Stimulated activated CD4-positive, alpha-beta T cell treated with anti-CD3 and anti-CD28 coated beads, Interleukin-4, amount 100 ng/mL, for 48 hours (primary cell): ENCODE results near the gene AK2.
"Not testable (repeated sequence)": the region's sequence is repeated elsewhere in the genome, so short reads cannot be mapped to it uniquely, and the experiment has no call there.

Experiments used
- DNase-seq, 2 donors: peaks; one replicate each; pipeline ENCODE4 v3.0.0-alpha.2; 2020; ENCODE audit warnings: low read depth in 2 of 2

Gene AK2

DNA sequence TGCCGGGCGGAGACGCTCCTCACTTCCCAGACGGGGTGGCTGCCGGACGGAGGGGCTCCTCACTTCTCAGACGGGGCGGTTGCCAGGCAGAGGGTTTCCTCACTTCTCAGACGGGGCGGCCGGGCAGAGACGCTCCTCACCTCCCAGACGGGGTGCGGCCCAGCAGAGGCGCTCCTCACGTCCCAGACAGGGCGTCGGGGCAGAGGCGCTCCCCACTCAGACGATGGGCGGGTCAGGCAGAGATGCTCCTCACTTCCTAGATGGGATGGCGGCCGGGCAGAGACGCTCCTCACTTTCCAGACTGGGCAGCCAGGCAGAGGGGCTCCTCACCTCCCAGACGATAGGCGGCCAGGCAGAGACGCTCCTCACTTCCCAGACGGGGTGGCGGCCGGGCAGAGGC, 61.6 kb downstream of the AK2 start:
- not testable (repeated sequence) for DNase-seq

- not testable (repeated sequence) for DNase-seq
These were observed 63.2 kb downstream of the AK2 start for GRCh38 chr1:32973458-32973857.

DNA sequence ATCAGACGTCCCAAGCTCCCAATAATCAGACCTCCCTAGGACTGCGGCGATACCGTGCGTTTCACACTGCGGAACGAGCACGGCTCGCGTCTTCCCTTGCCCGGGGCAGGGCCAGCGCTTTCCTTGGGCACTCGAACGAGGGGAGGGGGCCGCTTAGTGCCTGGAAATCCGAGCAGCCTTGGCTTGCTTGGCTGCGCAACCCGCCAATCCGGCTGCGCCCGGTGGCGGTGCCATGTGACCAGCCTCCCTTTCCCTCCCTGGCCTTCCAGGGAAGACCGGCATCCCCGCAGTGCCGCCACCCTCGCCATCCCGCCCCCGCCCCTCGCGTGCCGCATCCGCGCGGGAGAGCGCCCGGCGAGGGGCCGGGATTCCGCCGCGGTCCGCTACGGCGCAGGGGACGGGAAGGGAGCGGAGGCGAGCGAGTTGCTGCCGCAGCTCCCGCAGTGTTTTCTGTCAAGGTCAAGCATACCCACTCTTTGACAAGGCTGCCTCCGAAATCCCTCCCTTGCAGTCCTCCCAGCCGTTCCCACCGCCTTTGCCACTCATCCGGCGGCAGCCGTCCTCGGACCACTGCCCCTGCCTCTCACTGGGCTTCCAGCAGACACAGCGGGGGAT, 63.8 kb downstream of the AK2 start:
- no peak for DNase-seq

GRCh38 chr1:32971576-32971975, 65.1 kb downstream of the AK2 start:
- no peak for DNase-seq

- DNase-seq: no peak
These were observed 65.5 kb downstream of the AK2 start for GRCh38 chr1:32971156-32971555.

GRCh38 chr1:32969566-32969965, 67.1 kb downstream of the AK2 start:
- no peak for DNase-seq

DNA sequence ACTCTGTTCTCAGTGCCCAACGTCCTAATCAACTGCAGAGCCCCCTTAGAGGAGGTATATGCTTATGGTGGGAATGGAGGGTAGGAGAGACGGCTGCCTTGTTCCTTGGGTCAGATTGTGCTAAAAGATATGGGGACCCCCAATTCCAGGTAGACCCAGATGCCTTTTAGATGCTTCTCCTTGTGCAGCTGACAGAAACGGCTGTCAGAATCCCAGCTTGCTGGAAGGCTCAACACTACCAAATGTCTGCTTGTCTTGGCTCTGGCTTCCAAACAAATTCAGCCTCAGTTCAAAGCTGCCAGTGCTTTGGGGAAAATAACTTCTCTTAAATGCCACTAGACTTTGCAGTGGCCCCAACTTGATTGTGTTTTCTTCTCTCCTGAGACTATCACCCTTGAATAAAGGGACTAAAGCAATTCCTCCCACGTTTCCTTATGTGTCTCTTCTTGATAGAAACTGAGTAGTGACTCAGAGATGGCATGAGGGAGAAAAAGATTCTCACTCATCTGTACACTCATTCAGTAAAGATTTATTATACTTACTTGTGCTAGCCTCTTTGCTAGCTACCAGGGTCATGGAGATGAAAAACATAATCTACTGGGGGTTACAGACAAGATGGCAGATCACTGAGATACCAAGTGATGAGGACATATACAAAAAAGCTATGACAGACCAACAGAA, 68.7 kb downstream of the AK2 start:
- no peak for DNase-seq

DNA sequence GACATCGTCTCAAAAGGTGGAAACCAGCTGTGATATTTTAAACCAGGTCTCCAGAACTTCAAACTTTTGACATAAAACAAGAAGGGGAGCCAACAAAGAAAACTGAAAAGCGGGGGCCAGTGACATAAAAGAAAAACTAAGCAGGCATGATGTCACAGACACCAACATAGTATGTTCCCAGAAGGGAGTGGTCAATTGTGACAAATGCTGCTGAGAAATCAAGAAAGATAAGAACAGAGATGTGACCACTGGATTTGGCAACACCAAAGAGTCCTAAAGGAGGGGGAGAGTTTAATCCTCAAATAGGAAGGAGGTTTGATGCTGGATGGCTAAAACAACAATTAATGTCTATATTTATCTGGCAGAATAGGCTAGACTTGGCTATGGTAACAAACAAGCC, 69.8 kb downstream of the AK2 start:
- DNase-seq: no peak

DNA sequence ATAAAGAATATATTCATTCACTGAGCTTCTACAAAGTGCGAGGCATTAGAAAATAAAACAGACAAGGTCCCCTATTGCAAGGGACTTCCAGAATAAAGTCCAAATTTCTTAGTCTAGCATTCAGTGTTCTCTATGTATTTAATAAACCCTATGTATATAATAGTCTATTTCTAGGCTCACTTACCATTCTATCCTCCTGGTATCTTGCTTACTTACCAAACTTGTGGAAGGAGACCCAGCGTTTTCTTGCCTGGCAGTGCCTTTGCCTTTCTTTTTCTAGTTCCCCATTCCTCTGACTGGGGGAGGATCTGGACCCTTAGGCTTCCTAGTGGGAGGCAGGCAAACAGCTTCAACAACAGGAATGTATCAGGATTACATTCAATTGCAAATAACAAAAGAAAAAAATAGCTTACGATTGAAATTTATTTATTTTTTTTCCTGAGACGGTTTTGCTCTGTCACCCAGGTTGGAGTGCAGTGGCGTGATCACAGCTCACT, 71.4 kb downstream of the AK2 start:
- no peak for DNase-seq

GRCh38 chr1:32964461-32965250, 72.0 kb downstream of the AK2 start, which contains the start of gene RNF19B:
RNF19B (minus strand) TSS chr1:32964809; CDS start chr1:32964685, 124 bp downstream.
- DNase-seq: peak; percentile 92 to 94

DNA sequence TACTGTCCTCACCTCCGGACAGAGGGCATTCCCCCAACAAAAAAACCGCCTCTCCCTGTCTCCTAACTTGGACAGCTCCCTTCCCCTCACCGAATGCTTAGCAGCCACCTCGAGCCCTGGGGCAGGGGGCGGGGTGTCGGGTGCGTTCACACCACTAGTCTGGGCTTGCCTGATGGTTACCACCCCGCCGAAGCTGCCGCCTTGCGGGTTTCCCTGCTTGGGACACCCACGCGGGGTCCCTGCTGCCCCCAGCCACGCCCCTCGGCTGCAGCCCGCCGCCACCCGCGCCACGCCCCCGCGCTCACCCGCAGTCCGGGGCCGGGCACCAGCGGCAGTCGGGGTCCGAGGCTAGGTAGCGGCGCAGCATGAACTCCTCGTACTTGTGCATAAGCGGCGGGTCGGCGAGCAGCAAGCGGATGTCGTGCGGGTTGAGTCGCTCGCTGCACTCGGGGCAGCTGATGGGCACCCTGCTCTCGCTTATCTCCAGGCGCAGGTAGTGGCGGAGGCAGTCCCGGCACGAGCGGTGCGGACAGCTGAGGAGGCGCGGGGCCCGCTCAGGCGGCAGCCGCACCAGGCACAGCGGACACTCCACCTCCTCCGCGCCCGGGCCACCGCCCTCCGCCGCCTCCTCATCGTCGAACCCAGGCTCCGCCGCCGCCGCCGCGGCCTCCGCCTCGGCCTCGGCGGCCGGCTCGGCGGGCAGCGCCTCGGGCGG, 72.8 kb downstream of the AK2 start:
- peak; percentile 42 to 50 for DNase-seq

- no peak for DNase-seq
These were observed 74.3 kb downstream of the AK2 start for GRCh38 chr1:32962248-32962896.

GRCh38 chr1:32960819-32961355, 75.8 kb downstream of the AK2 start:
- DNase-seq: no peak

- DNase-seq: no peak
These were observed 76.3 kb downstream of the AK2 start for GRCh38 chr1:32960342-32960741.

- no peak for DNase-seq
These were observed 77.9 kb downstream of the AK2 start for GRCh38 chr1:32958827-32959226.
